MM.1S (cell line): Measurements from ENCODE around the gene SPA17.

Experiments used
- DNase-seq: peaks from one replicate; pipeline ENCODE4 v3.0.0-alpha.2; 2015
- H2AFZ ChIP-seq: fragments of 300-600 bp; sonication (generic); 2 replicates; pipeline ENCODE4 v1.6.0; 2016; ENCODE audit warnings: antibody characterized with exemption, low read length
- H3F3A ChIP-seq: fragments of 300-600 bp; sonication (generic); 2 replicates; pipeline ENCODE4 v1.6.1; 2016; ENCODE audit warnings: mild to moderate bottlenecking, antibody characterized with exemption, low read length, moderate library complexity, mixed read lengths; ENCODE audit not compliant: insufficient read depth
- H3K27ac ChIP-seq: fragments of 300-600 bp; sonication (generic); 2 replicates; pipeline ENCODE4 v1.5.1; 2016; ENCODE audit warnings: mild to moderate bottlenecking, low read length
- H3K27me3 ChIP-seq: fragments of 300-600 bp; sonication (generic); replicated peaks from 2 replicates; pipeline ENCODE4 v1.6.0; 2016; ENCODE audit warnings: low read length; ENCODE audit not compliant: insufficient read depth
- H3K36me3 ChIP-seq: fragments of 300-600 bp; sonication (generic); replicated peaks from 2 replicates; pipeline ENCODE4 v1.6.1; 2016; ENCODE audit warnings: mild to moderate bottlenecking, low read length, mixed read lengths; ENCODE audit not compliant: insufficient read depth
- H3K4me1 ChIP-seq: fragments of 300-600 bp; sonication (generic); 2 replicates; pipeline ENCODE4 v1.6.1; 2016; ENCODE audit warnings: low read length, mixed read lengths
- H3K4me2 ChIP-seq: fragments of 300-600 bp; sonication (generic); 2 replicates; pipeline ENCODE4 v1.6.0; 2016; ENCODE audit warnings: low read depth, low read length
- H3K4me3 ChIP-seq: fragments of 300-600 bp; sonication (generic); 2 replicates; pipeline ENCODE4 v1.5.1; 2016; ENCODE audit warnings: low read length, mixed read lengths
- H3K79me2 ChIP-seq: fragments of 300-600 bp; sonication (generic); 2 replicates; pipeline ENCODE4 v1.6.1; 2016; ENCODE audit warnings: mixed run types, low read length, mixed read lengths
- H3K9ac ChIP-seq: fragments of 300-600 bp; sonication (generic); 2 replicates; pipeline ENCODE4 v1.6.1; 2016; ENCODE audit warnings: low read length, mixed read lengths
- H3K9me2 ChIP-seq: fragments of 300-600 bp; sonication (generic); replicated peaks from 2 replicates; pipeline ENCODE4 v1.6.1; 2016; ENCODE audit warnings: mild to moderate bottlenecking, low read length, mixed read lengths; ENCODE audit not compliant: insufficient read depth
- H3K9me3 ChIP-seq: fragments of 300-600 bp; sonication (generic); replicated peaks from 2 replicates; pipeline ENCODE4 v1.6.1; 2016; ENCODE audit warnings: mild to moderate bottlenecking, low read length, mixed read lengths; ENCODE audit not compliant: insufficient read depth
- H4K20me1 ChIP-seq: fragments of 300-600 bp; sonication (generic); 2 replicates; pipeline ENCODE4 v1.6.1; 2016; ENCODE audit warnings: mild to moderate bottlenecking, low read length, moderate library complexity, mixed read lengths; ENCODE audit not compliant: insufficient read depth
- CTCF ChIP-seq: fragments of 300-600 bp; sonication (generic); IDR thresholded peaks from 2 replicates; pipeline ENCODE4 v1.5.1; 2016; ENCODE audit warnings: antibody characterized with exemption, low read length, mixed read lengths
- EZH2 ChIP-seq: fragments of 300-600 bp; sonication (generic); optimal IDR thresholded peaks from 2 replicates; pipeline ENCODE3; 2017; ENCODE audit warnings: low read depth, mild to moderate bottlenecking, antibody characterized with exemption, low read length, mixed read lengths
- EZH2phosphoT487 ChIP-seq: fragments of 300-600 bp; sonication (generic); IDR thresholded peaks from 2 replicates; pipeline ENCODE4 v1.6.1; 2018; ENCODE audit warnings: antibody characterized with exemption, low read length

The SPA17 gene

GRCh38 chr11:124682443-124682842, 8.7 kb downstream of the SPA17 start:
- H3K9ac ChIP-seq, result no peak overlapping the region
- no peak overlapping the region for H3K4me2 ChIP-seq
- H3K27me3 ChIP-seq, result no peaks in the 10 kb centered on the region
- H3K36me3 ChIP-seq, result no peaks in the 10 kb centered on the region
- no peak overlapping the region for H3K4me3 ChIP-seq
- no peaks in the 10 kb centered on the region for H4K20me1 ChIP-seq
- no peaks in the 10 kb centered on the region for H3K9me3 ChIP-seq
- H3K9me2 ChIP-seq, result no peaks in the 10 kb centered on the region
- no peak for DNase-seq
- no peaks in the 10 kb centered on the region for H3F3A ChIP-seq
- no peaks in the 10 kb centered on the region for H3K79me2 ChIP-seq
- H3K27ac ChIP-seq, result no peak overlapping the region
- H2AFZ ChIP-seq, result no peak overlapping the region
- H3K4me1 ChIP-seq, result no peaks in the 10 kb centered on the region
- TF ChIP-seq EZH2phosphoT487, result no peak
- TF ChIP-seq CTCF, result no peak
- no peak for TF ChIP-seq EZH2

GRCh38 chr11:124693142-124693541, 19.4 kb downstream of the SPA17 start:
- H2AFZ ChIP-seq, result no peak overlapping the region
- no peaks in the 10 kb centered on the region for H3K9me3 ChIP-seq
- H3F3A ChIP-seq, result no peaks in the 10 kb centered on the region
- H3K4me1 ChIP-seq, result no peaks in the 10 kb centered on the region
- H3K9ac ChIP-seq, result no peak overlapping the region
- H3K4me3 ChIP-seq, result no peak overlapping the region
- no peak for TF ChIP-seq EZH2
- no peak for TF ChIP-seq CTCF
- no peak for TF ChIP-seq EZH2phosphoT487
- no peaks in the 10 kb centered on the region for H3K9me2 ChIP-seq
- no peak for DNase-seq
- H3K4me2 ChIP-seq, result no peak overlapping the region
- no peaks in the 10 kb centered on the region for H3K79me2 ChIP-seq
- H3K27ac ChIP-seq, result no peak overlapping the region
- H3K27me3 ChIP-seq, result no peaks in the 10 kb centered on the region
- no peaks in the 10 kb centered on the region for H3K36me3 ChIP-seq
- H4K20me1 ChIP-seq, result no peaks in the 10 kb centered on the region

GRCh38 chr11:124699547-124699946, 25.8 kb downstream of the SPA17 start:
- Histone ChIP-seq H3K4me2 (no peak overlapping the region), H3K36me3 (no peaks in the 10 kb centered on the region), H3K79me2 (no peaks in the 10 kb centered on the region), H3F3A (no peaks in the 10 kb centered on the region), H4K20me1 (no peaks in the 10 kb centered on the region), H3K9me2 (no peaks in the 10 kb centered on the region), H3K9ac (no peak overlapping the region), H3K4me3 (no peak overlapping the region), H3K4me1 (no peaks in the 10 kb centered on the region), H3K9me3 (no peaks in the 10 kb centered on the region), H2AFZ (no peak overlapping the region), H3K27me3 (no peaks in the 10 kb centered on the region), H3K27ac (no peak overlapping the region)
- no peak for DNase-seq
- no peak for TF ChIP-seq EZH2

- Histone ChIP-seq H2AFZ (no peak overlapping the region), H3K9me2 (no peaks in the 10 kb centered on the region), H3K79me2 (no peaks in the 10 kb centered on the region), H4K20me1 (no peaks in the 10 kb centered on the region), H3K27me3 (no peaks in the 10 kb centered on the region), H3K9ac (no peak overlapping the region), H3K9me3 (no peaks in the 10 kb centered on the region), H3K4me1 (no peaks in the 10 kb centered on the region), H3F3A (no peaks in the 10 kb centered on the region), H3K27ac (no peak overlapping the region), H3K4me3 (no peak overlapping the region), H3K36me3 (no peaks in the 10 kb centered on the region), H3K4me2 (no peak overlapping the region)
- TF ChIP-seq EZH2phosphoT487, result no peak
- TF ChIP-seq EZH2, result no peak
- no peak for TF ChIP-seq CTCF
- no peak for DNase-seq
These were observed 26.3 kb downstream of the SPA17 start for GRCh38 chr11:124700028-124700427.
